SK-N-SH (cell line): ENCODE data around the gene ACE. TPM values are rescaled to one million over a fixed set of nuclear protein-coding genes. Genes with fewer than 3 reads are reported as not detected.

Experiments used
- CTCF ChIA-PET: fragments of 300-600, 350-600 bp; formaldehyde crosslinking; extraction: SDS; loops from one replicate; lab custom pipeline; 2021; lab: Yijun Ruan, JAX
- POLR2A ChIA-PET: fragments of 350-600 bp; sonication (Branson Sonifier 250); formaldehyde crosslinking; extraction: SDS; loops from one replicate; lab custom pipeline; 2020; ENCODE audit warnings: antibody characterized with exemption, inconsistent platforms; lab: Yijun Ruan, JAX
- DNase-seq: peaks from one replicate; pipeline ENCODE4 v3.0.0; 2012
- H2AFZ ChIP-seq: fragments of 200-600 bp; sonication (generic); 2 replicates; pipeline ENCODE4 v1.8.1; 2016; ENCODE audit warnings: antibody characterized with exemption, mild to moderate bottlenecking, low read depth
- H3F3A ChIP-seq: fragments of 200-600 bp; sonication (generic); replicated peaks from 2 replicates; pipeline ENCODE3; 2016; ENCODE audit warnings: antibody characterized with exemption, mild to moderate bottlenecking; ENCODE audit not compliant: insufficient read depth
- H3K27ac ChIP-seq, 2 experiments: fragments of 200-500 bp in 1 of 2; fragments of 200-600 bp in 1 of 2; sonication (Bioruptor generic) in 1 of 2; sonication (generic), shearing (Covaris generic) in 1 of 2; 2 replicates each; pipeline versions ENCODE4 v1.5.1 to v1.6.1; 2014 to 2016; ENCODE audit warnings: low read depth in 2 of 2, inconsistent platforms in 1 of 2, low read length in 1 of 2, mild to moderate bottlenecking in 1 of 2, mixed read lengths in 1 of 2
- H3K27me3 ChIP-seq: fragments of 200-600 bp; sonication (generic), shearing (Covaris generic); 2 replicates; pipeline ENCODE4 v1.6.1; 2016; ENCODE audit warnings: mixed run types; ENCODE audit not compliant: insufficient read depth
- H3K36me3 ChIP-seq, 2 experiments: fragments of 200-500 bp in 1 of 2; fragments of 200-600 bp in 1 of 2; sonication (Bioruptor generic) in 1 of 2; sonication (generic) in 1 of 2; replicated peaks in 1 of 2; 2 replicates each; pipeline versions ENCODE3 to v1.5.1; 2014 to 2016; ENCODE audit warnings: low read length in 1 of 2, mild to moderate bottlenecking in 1 of 2; ENCODE audit not compliant: insufficient read depth in 2 of 2, control insufficient read depth in 1 of 2
- H3K4me1 ChIP-seq, 2 experiments: fragments of 200-500 bp in 1 of 2; fragments of 200-600 bp in 1 of 2; sonication (Bioruptor generic) in 1 of 2; sonication (generic), shearing (Covaris generic) in 1 of 2; 2 replicates each; pipeline versions ENCODE4 v1.5.1 to v1.6.1; 2014 to 2016; ENCODE audit warnings: low read depth in 1 of 2, low read length in 1 of 2, mixed run types in 1 of 2; ENCODE audit not compliant: insufficient read depth in 2 of 2, control insufficient read depth in 1 of 2
- H3K4me2 ChIP-seq: fragments of 200-600 bp; sonication (generic), shearing (Covaris generic); 2 replicates; pipeline ENCODE4 v1.6.1; 2017; ENCODE audit warnings: mixed run types
- H3K4me3 ChIP-seq, 2 experiments: fragments of 200-500 bp in 1 of 2; fragments of 200-600 bp in 1 of 2; sonication (Bioruptor generic) in 1 of 2; sonication (generic), shearing (Covaris generic) in 1 of 2; 2 replicates each; pipeline versions ENCODE4 v1.5.1 to v1.8.1; 2014 to 2016; ENCODE audit warnings: low read depth in 2 of 2, inconsistent platforms in 1 of 2, low read length in 1 of 2, mild to moderate bottlenecking in 1 of 2, mixed read lengths in 1 of 2, moderate library complexity in 1 of 2
- H3K79me2 ChIP-seq: fragments of 200-600 bp; sonication (generic); 2 replicates; pipeline ENCODE4 v1.8.1; 2017; ENCODE audit warnings: mild to moderate bottlenecking; ENCODE audit not compliant: insufficient read depth
- H3K9ac ChIP-seq: fragments of 200-600 bp; sonication (generic); 2 replicates; pipeline ENCODE4 v1.6.1; 2017; ENCODE audit warnings: mixed run types
- H3K9me2 ChIP-seq: fragments of 200-600 bp; sonication (generic); 2 replicates; pipeline ENCODE4 v1.6.1; 2017; ENCODE audit warnings: mixed run types
- H3K9me3 ChIP-seq: fragments of 200-600 bp; sonication (generic); 2 replicates; pipeline ENCODE4 v1.6.1; 2017; ENCODE audit warnings: mixed run types, mild to moderate bottlenecking, moderate library complexity
- H4K20me1 ChIP-seq: fragments of 200-600 bp; sonication (generic); 2 replicates; pipeline ENCODE4 v1.6.1; 2017; ENCODE audit warnings: mild to moderate bottlenecking, mixed run types; ENCODE audit not compliant: insufficient read depth
- EP300 ChIP-seq, 2 experiments: IDR thresholded peaks; 2 replicates each; pipeline versions ENCODE4 v1.4.0 to v1.6.1; 2012; ENCODE audit warnings: borderline replicate concordance in 1 of 2, low read depth in 1 of 2, low read length in 1 of 2
- FOSL2 ChIP-seq: IDR thresholded peaks from 2 replicates; pipeline ENCODE4 v1.4.0; 2012; ENCODE audit warnings: low read depth, mild to moderate bottlenecking, moderate library complexity, borderline replicate concordance
- FOXM1 ChIP-seq: IDR thresholded peaks from 2 replicates; pipeline ENCODE4 v1.4.0; 2012; ENCODE audit warnings: low read depth, mild to moderate bottlenecking
- GABPA ChIP-seq: IDR thresholded peaks from 2 replicates; pipeline ENCODE4 v1.4.0; 2012; ENCODE audit warnings: low read depth, mild to moderate bottlenecking
- JUND ChIP-seq: IDR thresholded peaks from 2 replicates; pipeline ENCODE4 v1.4.0; 2012
- NFIC ChIP-seq: IDR thresholded peaks from 2 replicates; pipeline ENCODE4 v1.4.0; 2012; ENCODE audit warnings: borderline replicate concordance
- POLR2AphosphoS5 ChIP-seq: IDR thresholded peaks from 2 replicates; pipeline ENCODE4 v1.6.1; 2012; ENCODE audit warnings: low read depth, low read length
- RFX5 ChIP-seq: IDR thresholded peaks from 2 replicates; pipeline ENCODE4 v1.6.1; 2012; ENCODE audit warnings: mild to moderate bottlenecking, improper control_type of control experiment, low read length
- SMC3 ChIP-seq: IDR thresholded peaks from 2 replicates; pipeline ENCODE4 v1.6.1; 2012; ENCODE audit warnings: low read depth, low read length, improper control_type of control experiment
- WGBS: methylation state at CpG from one replicate; pipeline ENCODE4 v1.1.6; 2017; ENCODE audit warnings: low lambda C conversion rate; 5-methylcytosine and 5-hydroxymethylcytosine counted together
- polyA plus RNA-seq, 3 experiments: library from polyadenylated mRNA; depleted of rRNA; stranded (reverse); fragments of >200 nt; gene quantifications; 2 replicates each; pipeline ENCODE4 v1.2.3, GENCODE V29; 2012
- TF ChIP-seq, protein P1 (sequence below): IDR thresholded peaks from 2 replicates; pipeline ENCODE4 v1.4.0; 2012; ENCODE audit warnings: low read depth, borderline replicate concordance

The ACE gene
- polyA plus RNA-seq, 1 of the 3 experiments (the other 2 are of a cell fraction) = 12.1 TPM

GRCh38 chr17:63537991-63538692 lies 61.3 kb downstream of the ACE start:
- ChIA-PET CTCF (interaction anchor here (0.6 to 1.6 kb wide), 5 partner anchors 11 to 112 kb away, joined by 3 to 7 read pairs (median 4); no protein-coding TSS in a partner anchor), POLR2A (interaction anchor here (1.0 to 1.4 kb wide), 3 partner anchors 11 to 97 kb away, joined by 3 to 4 read pairs (median 3); no protein-coding TSS in a partner anchor)
- no peak overlapping the region; a peak in 1 of 4 replicates for H3K4me3 ChIP-seq

GRCh38 chr17:63538693-63539595 lies 62.1 kb downstream of the ACE start:
- Histone ChIP-seq H2AFZ (no peak overlapping the region), H3K79me2 (no peaks in the 10 kb centered on the region), H3K9ac (no peak overlapping the region), H4K20me1 (no peaks in the 10 kb centered on the region), H3F3A (no peaks in the 10 kb centered on the region), H3K9me2 (no peaks in the 10 kb centered on the region), H3K4me3 (no peak overlapping the region), H3K9me3 (no peaks in the 10 kb centered on the region), H3K27me3 (peaks cover 17% of the 10 kb centered on the region; the same call in 1 of the 2 replicates), H3K27ac (no peak overlapping the region), H3K36me3 (no peaks in the 10 kb centered on the region), H3K4me2 (no peak overlapping the region; the same call in 1 of the 2 replicates), H3K4me1 (peaks cover 0 to 19% of the 10 kb centered on the region in 2 experiments; a peak in 1 of 4 replicates)
- POLR2A ChIA-PET = interaction anchor here (1.0 kb wide), 1 partner anchor 95 kb away, joined by 3 read pairs; no protein-coding TSS in a partner anchor
- CTCF ChIA-PET = interaction anchor here (1.2 to 1.4 kb wide), 3 partner anchors 12 to 104 kb away, joined by 3 to 4 read pairs (median 3); no protein-coding TSS in a partner anchor
- no peak for TF ChIP-seq EP300 (IDR thresholded peaks at IDR 0.05; ENCODE audit: borderline replicate concordance in 1 of 2, low read depth in 1 of 2, low read length in 1 of 2)
- no peak for TF ChIP-seq FOXM1
- TF ChIP-seq GABPA = no peak
- TF ChIP-seq NFIC = no peak
- TF ChIP-seq, protein P1, sequence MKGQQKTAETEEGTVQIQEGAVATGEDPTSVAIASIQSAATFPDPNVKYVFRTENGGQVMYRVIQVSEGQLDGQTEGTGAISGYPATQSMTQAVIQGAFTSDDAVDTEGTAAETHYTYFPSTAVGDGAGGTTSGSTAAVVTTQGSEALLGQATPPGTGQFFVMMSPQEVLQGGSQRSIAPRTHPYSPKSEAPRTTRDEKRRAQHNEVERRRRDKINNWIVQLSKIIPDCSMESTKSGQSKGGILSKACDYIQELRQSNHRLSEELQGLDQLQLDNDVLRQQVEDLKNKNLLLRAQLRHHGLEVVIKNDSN = no peak
- no peak for TF ChIP-seq FOSL2
- peak; percentile 15 for DNase-seq
- 69% methylated on average over 9 of the region's 9 CpGs for WGBS

More at GRCh38 chr17:63537991-63538692, 61.3 kb downstream of the ACE start:
- Histone ChIP-seq H3K4me1 (peaks cover 0 to 13% of the 10 kb centered on the region in 2 experiments; a peak in 1 of 4 replicates), H3K36me3 (no peaks in the 10 kb centered on the region), H3K4me2 (peak overlapping the region; percentile 43; the same call in 1 of the 2 replicates), H3K79me2 (no peaks in the 10 kb centered on the region), H3K9me3 (no peaks in the 10 kb centered on the region), H2AFZ (no peak overlapping the region), H3K9me2 (no peaks in the 10 kb centered on the region), H3K27me3 (peaks cover 17% of the 10 kb centered on the region; the same call in 1 of the 2 replicates)
- WGBS = 41% methylated on average over 37 of the region's 62 CpGs
- peak; percentile 76 for DNase-seq
- TF ChIP-seq RFX5 = no peak
- no peak for TF ChIP-seq JUND
- no peak for TF ChIP-seq POLR2AphosphoS5
- no peak for TF ChIP-seq SMC3
- TF ChIP-seq, all 33 proteins: peak for 0
- Histone ChIP-seq H3F3A (no peaks in the 10 kb centered on the region), H4K20me1 (no peaks in the 10 kb centered on the region), H3K27ac (no peak overlapping the region), H3K9ac (no peak overlapping the region)
